IMR-90 (cell line): Measurements from ENCODE around the gene TENM4. TPM values are rescaled to one million over a fixed set of nuclear protein-coding genes. Genes with fewer than 3 reads are reported as not detected.
A peak's percentile ranks its signal among the peaks of the same experiment; 100 is the strongest.

Experiments
- ATAC-seq: fragments of 200-7000 bp; cut with Tn5 transposase; 2 replicates; pipeline ENCODE4 v1.9.1; 2020; ENCODE audit warnings: low read depth, mild to moderate bottlenecking, moderate library complexity
- BruUV-seq: library from RNA; stranded (reverse); fragments of 400-500 nt; replicated peaks from 2 replicates; lab custom pipeline; 2021; lab: Mats Ljungman, UMichigan
- CTCF ChIA-PET: fragments of 300-600 bp; formaldehyde crosslinking; extraction: SDS; loops from one replicate; lab custom pipeline; 2021; ENCODE audit warnings: antibody characterized with exemption; lab: Yijun Ruan, JAX
- POLR2A ChIA-PET: fragments of 300-600 bp; sonication (Branson Sonifier 250); formaldehyde crosslinking; loops from one replicate; lab custom pipeline; 2022; ENCODE audit warnings: antibody characterized with exemption; ENCODE audit not compliant: unreplicated experiment; lab: Charles Lee
- DNase-seq: peaks from one replicate; pipeline ENCODE4 v3.0.0; 2013
- H2AFZ ChIP-seq: replicated peaks from 2 replicates; pipeline ENCODE3; 2013; ENCODE audit warnings: low read length, mild to moderate bottlenecking; ENCODE audit not compliant: poor library complexity
- H2AK5ac ChIP-seq: 2 replicates; pipeline ENCODE4 v1.6.1; 2013; ENCODE audit warnings: low read depth, low read length, inconsistent platforms
- H2AK9ac ChIP-seq: replicated peaks from 2 replicates; pipeline ENCODE3; 2013; ENCODE audit warnings: mild to moderate bottlenecking, low read depth, low read length, moderate library complexity; ENCODE audit not compliant: poor library complexity
- H2BK120ac ChIP-seq: 2 replicates; pipeline ENCODE4 v1.6.1; 2013; ENCODE audit warnings: low read depth, low read length, inconsistent platforms
- H2BK15ac ChIP-seq: 3 replicates; pipeline ENCODE4 v1.6.1; 2013; ENCODE audit warnings: low read depth, low read length, inconsistent platforms
- H2BK20ac ChIP-seq: 2 replicates; pipeline ENCODE4 v1.6.1; 2013; ENCODE audit warnings: low read depth, mild to moderate bottlenecking, inconsistent platforms, low read length, moderate library complexity
- H2BK5ac ChIP-seq: 2 replicates; pipeline ENCODE4 v1.6.1; 2013; ENCODE audit warnings: mild to moderate bottlenecking, low read depth, low read length, inconsistent platforms; ENCODE audit not compliant: poor library complexity, severe bottlenecking
- H3K14ac ChIP-seq: replicated peaks from 2 replicates; pipeline ENCODE4 v1.6.1; 2013; ENCODE audit warnings: low read depth, low read length, inconsistent platforms
- H3K18ac ChIP-seq: 2 replicates; pipeline ENCODE4 v1.6.1; 2013; ENCODE audit warnings: low read depth, low read length, control low read depth
- H3K23ac ChIP-seq: 2 replicates; pipeline ENCODE4 v1.6.1; 2013; ENCODE audit warnings: low read depth, low read length, inconsistent platforms
- H3K27ac ChIP-seq: 2 replicates; pipeline ENCODE4 v1.5.1; 2013; ENCODE audit warnings: mild to moderate bottlenecking, control low read depth, low read length; ENCODE audit not compliant: insufficient read depth
- H3K27me3 ChIP-seq: 2 replicates; pipeline ENCODE4 v1.6.1; 2013; ENCODE audit warnings: low read length; ENCODE audit not compliant: control insufficient read depth, insufficient read depth
- H3K36me3 ChIP-seq: 2 replicates; pipeline ENCODE4 v1.6.1; 2013; ENCODE audit warnings: low read length, mixed read lengths; ENCODE audit not compliant: control insufficient read depth, insufficient read depth
- H3K4ac ChIP-seq: 2 replicates; pipeline ENCODE4 v1.6.1; 2013; ENCODE audit warnings: low read depth, low read length, inconsistent platforms
- H3K4me1 ChIP-seq: 2 replicates; pipeline ENCODE4 v1.6.1; 2013; ENCODE audit warnings: low read length, mixed read lengths; ENCODE audit not compliant: control insufficient read depth, insufficient read depth
- H3K4me2 ChIP-seq: 2 replicates; pipeline ENCODE4 v1.6.1; 2013; ENCODE audit warnings: low read depth, mild to moderate bottlenecking, control low read depth, low read length, moderate library complexity
- H3K4me3 ChIP-seq: 2 replicates; pipeline ENCODE4 v1.5.1; 2013; ENCODE audit warnings: low read depth, mild to moderate bottlenecking, control low read depth, low read length, moderate library complexity; ENCODE audit not compliant: insufficient read depth
- H3K56ac ChIP-seq: 2 replicates; pipeline ENCODE4 v1.6.1; 2013; ENCODE audit warnings: low read length, inconsistent platforms; ENCODE audit not compliant: insufficient read depth; ENCODE audit errors: extremely low read depth
- H3K79me1 ChIP-seq, 2 experiments: 2 replicates each; pipeline ENCODE4 v1.6.1; 2013; ENCODE audit warnings: low read length in 2 of 2, inconsistent platforms in 1 of 2, low read depth in 1 of 2
- H3K9ac ChIP-seq: 2 replicates; pipeline ENCODE4 v1.6.1; 2013; ENCODE audit warnings: low read depth, low read length, control low read depth
- H3K9me1 ChIP-seq: 2 replicates; pipeline ENCODE4 v1.6.1; 2013; ENCODE audit warnings: low read length, inconsistent platforms; ENCODE audit not compliant: insufficient read depth
- H3K9me3 ChIP-seq: 2 replicates; pipeline ENCODE4 v1.6.1; 2013; ENCODE audit warnings: low read length; ENCODE audit not compliant: control insufficient read depth, insufficient read depth
- H4K20me1 ChIP-seq: 2 replicates; pipeline ENCODE4 v1.6.1; 2013; ENCODE audit warnings: low read length, inconsistent platforms; ENCODE audit not compliant: insufficient read depth
- H4K5ac ChIP-seq: 2 replicates; pipeline ENCODE4 v1.6.1; 2013; ENCODE audit warnings: mild to moderate bottlenecking, low read depth, low read length, control low read depth
- H4K8ac ChIP-seq, 2 experiments: 2 replicates each; pipeline ENCODE4 v1.6.1; 2013; ENCODE audit warnings: low read depth in 2 of 2, low read length in 2 of 2, control low read depth in 1 of 2, inconsistent platforms in 1 of 2
- H4K91ac ChIP-seq: 2 replicates; pipeline ENCODE4 v1.6.1; 2013; ENCODE audit warnings: low read depth, low read length, inconsistent platforms; ENCODE audit not compliant: insufficient read depth
- BHLHE40 ChIP-seq: fragments of 150-350 bp; IDR thresholded peaks from 2 replicates; pipeline ENCODE4 v1.6.1; 2016; ENCODE audit warnings: mild to moderate bottlenecking, low read depth, low read length
- CEBPB ChIP-seq: IDR thresholded peaks from 2 replicates; pipeline ENCODE4 v1.6.1; 2012; ENCODE audit warnings: low read depth, low read length, improper control_type of control experiment
- CHD1 ChIP-seq: IDR thresholded peaks from 2 replicates; pipeline ENCODE4 v1.6.1; 2012; ENCODE audit warnings: low read depth, low read length, improper control_type of control experiment
- FOS ChIP-seq: fragments of 150-350 bp; IDR thresholded peaks from 2 replicates; pipeline ENCODE4 v1.6.1; 2016; ENCODE audit warnings: low read depth, low read length
- MXI1 ChIP-seq: IDR thresholded peaks from 2 replicates; pipeline ENCODE4 v1.6.1; 2012; ENCODE audit warnings: low read depth, mild to moderate bottlenecking, low read length, moderate library complexity, borderline replicate concordance
- POLR2A ChIP-seq: IDR thresholded peaks from 2 replicates; pipeline ENCODE4 v1.6.1; 2012; ENCODE audit warnings: mild to moderate bottlenecking, low read depth, low read length
- RAD21 ChIP-seq: IDR thresholded peaks from 2 replicates; pipeline ENCODE4 v1.6.1; 2012; ENCODE audit warnings: low read length, improper control_type of control experiment
- RCOR1 ChIP-seq: IDR thresholded peaks from 2 replicates; pipeline ENCODE4 v1.6.1; 2012; ENCODE audit warnings: mild to moderate bottlenecking, low read length, improper control_type of control experiment; ENCODE audit not compliant: insufficient replicate concordance
- RFX5 ChIP-seq: IDR thresholded peaks from 2 replicates; pipeline ENCODE4 v1.8.0; 2012; ENCODE audit warnings: low read depth, mild to moderate bottlenecking, low read length, moderate library complexity
- WGBS, 2 experiments: methylation state at CpG; one replicate each; pipeline versions ENCODE4 v1.1.5 to v1.1.7; 2013; ENCODE audit warnings: missing lambda C conversion rate in 2 of 2; ENCODE audit not compliant: insufficient read length in 1 of 2; ENCODE audit errors: extremely low coverage in 2 of 2; 5-methylcytosine and 5-hydroxymethylcytosine counted together
- dilution Hi-C: fragments of 300-500 bp; cut with HindIII; formaldehyde crosslinking; loops from one replicate; pipeline ENCODE4 v1.14.3; 2018; ENCODE audit warnings: low sequenced_read_pairs; ENCODE audit not compliant: unreplicated experiment
- in situ Hi-C: fragments of 300-500 bp; cut with MboI; formaldehyde crosslinking; loops from 3 replicates; pipeline ENCODE4 v1.14.3; 2019; ENCODE audit warnings: low sequenced_read_pairs, inconsistent platforms, mixed read lengths
- intact Hi-C: fragments of 100-400 bp; cut with micrococcal nuclease; formaldehyde crosslinking; loops from 2 replicates; pipeline ENCODE4 v1.10.0; 2022
- polyA plus RNA-seq, 3 experiments: library from polyadenylated mRNA; depleted of rRNA; stranded (reverse); fragments of >200 nt; gene quantifications; 2 replicates each; pipeline ENCODE4 v1.2.3, GENCODE V29; 2012; ENCODE audit warnings: low replicate concordance in 1 of 3
- total RNA-seq: library from RNA; depleted of rRNA; stranded (reverse); fragments of >200 nt; gene quantifications from 2 replicates; pipeline ENCODE4 v1.2.3, GENCODE V29; 2012
- TF ChIP-seq, protein P1 (sequence below): conservative IDR thresholded peaks from 2 replicates; pipeline ENCODE4 v1.5.1; 2012; ENCODE audit warnings: mild to moderate bottlenecking, low read depth, low read length, improper control_type of control experiment
- TF ChIP-seq, protein P2 (sequence below): fragments of 150-350 bp; IDR thresholded peaks from 2 replicates; pipeline ENCODE4 v1.6.1; 2016; ENCODE audit warnings: low read depth, mild to moderate bottlenecking, low read length, moderate library complexity, borderline replicate concordance
- TF ChIP-seq, protein P3 (sequence below): fragments of 150-350 bp; IDR thresholded peaks from 2 replicates; pipeline ENCODE4 v1.6.1; 2017; ENCODE audit warnings: mild to moderate bottlenecking, antibody characterized with exemption, low read length, low read depth

The TENM4 gene
- total and polyA plus RNA-seq, 2 of the 4 experiments (the other 2 are of a cell fraction), result 7.4 to 9.0 TPM

DNA sequence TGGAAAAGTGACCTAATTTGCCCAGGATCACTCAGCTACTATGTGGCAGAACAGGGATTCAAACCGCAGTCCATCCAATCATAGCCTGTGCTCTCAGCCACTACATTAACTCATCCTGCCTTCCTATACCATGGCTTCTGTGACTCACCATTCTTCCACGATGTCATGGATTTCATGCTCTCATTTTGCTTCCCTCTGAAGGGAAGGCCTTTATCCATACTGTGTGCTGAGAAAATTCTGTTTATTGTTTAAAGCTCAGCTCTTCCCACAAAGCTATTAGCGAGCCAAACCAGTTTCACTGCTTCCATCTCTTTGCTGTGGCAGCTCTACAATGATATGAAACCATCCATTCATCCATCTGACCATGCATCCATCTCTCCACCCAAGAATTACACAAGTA lies 289.9 kb downstream of the TENM4 start:
- Histone ChIP-seq H3K14ac (no peak overlapping the region), H3K56ac (no peak overlapping the region), H3K9me3 (no peaks in the 10 kb centered on the region), H3K27me3 (no peaks in the 10 kb centered on the region), H4K91ac (no peak overlapping the region), H2AFZ (no peak overlapping the region), H3K36me3 (no peaks in the 10 kb centered on the region; the same call in 1 of the 2 replicates), H3K4me2 (no peak overlapping the region), H3K23ac (no peak overlapping the region), H2BK15ac (no peak overlapping the region), H3K9me1 (no peaks in the 10 kb centered on the region; the same call in 1 of the 2 replicates), H2BK20ac (no peak overlapping the region), H3K18ac (no peak overlapping the region), H3K79me1 (no peaks in the 10 kb centered on the region; a peak in 1 of 4 replicates), H2BK120ac (no peak overlapping the region), H2BK5ac (no peak overlapping the region), H3K4me3 (no peak overlapping the region), H3K4me1 (peaks cover 2% of the 10 kb centered on the region; the same call in 1 of the 2 replicates), H2AK5ac (no peak overlapping the region), H3K27ac (no peak overlapping the region), H3K4ac (no peak overlapping the region), H4K5ac (no peak overlapping the region), H4K20me1 (no peaks in the 10 kb centered on the region), H4K8ac (no peak overlapping the region), H3K9ac (no peak overlapping the region), H2AK9ac (no peak overlapping the region)
- in situ Hi-C loops (no loop called here), intact Hi-C loops (no loop called here), dilution Hi-C loops (no loop called here)
- POLR2A ChIA-PET, result no interaction called here
- TF ChIP-seq, protein P1, sequence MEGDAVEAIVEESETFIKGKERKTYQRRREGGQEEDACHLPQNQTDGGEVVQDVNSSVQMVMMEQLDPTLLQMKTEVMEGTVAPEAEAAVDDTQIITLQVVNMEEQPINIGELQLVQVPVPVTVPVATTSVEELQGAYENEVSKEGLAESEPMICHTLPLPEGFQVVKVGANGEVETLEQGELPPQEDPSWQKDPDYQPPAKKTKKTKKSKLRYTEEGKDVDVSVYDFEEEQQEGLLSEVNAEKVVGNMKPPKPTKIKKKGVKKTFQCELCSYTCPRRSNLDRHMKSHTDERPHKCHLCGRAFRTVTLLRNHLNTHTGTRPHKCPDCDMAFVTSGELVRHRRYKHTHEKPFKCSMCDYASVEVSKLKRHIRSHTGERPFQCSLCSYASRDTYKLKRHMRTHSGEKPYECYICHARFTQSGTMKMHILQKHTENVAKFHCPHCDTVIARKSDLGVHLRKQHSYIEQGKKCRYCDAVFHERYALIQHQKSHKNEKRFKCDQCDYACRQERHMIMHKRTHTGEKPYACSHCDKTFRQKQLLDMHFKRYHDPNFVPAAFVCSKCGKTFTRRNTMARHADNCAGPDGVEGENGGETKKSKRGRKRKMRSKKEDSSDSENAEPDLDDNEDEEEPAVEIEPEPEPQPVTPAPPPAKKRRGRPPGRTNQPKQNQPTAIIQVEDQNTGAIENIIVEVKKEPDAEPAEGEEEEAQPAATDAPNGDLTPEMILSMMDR, result no peak
- TF ChIP-seq RFX5 (no peak), CEBPB (no peak; the same call in 1 of the 2 replicates), CHD1 (no peak), FOS (no peak), RCOR1 (no peak), BHLHE40 (no peak), MXI1 (no peak), RAD21 (no peak), POLR2A (no peak)
- TF ChIP-seq, protein P2, sequence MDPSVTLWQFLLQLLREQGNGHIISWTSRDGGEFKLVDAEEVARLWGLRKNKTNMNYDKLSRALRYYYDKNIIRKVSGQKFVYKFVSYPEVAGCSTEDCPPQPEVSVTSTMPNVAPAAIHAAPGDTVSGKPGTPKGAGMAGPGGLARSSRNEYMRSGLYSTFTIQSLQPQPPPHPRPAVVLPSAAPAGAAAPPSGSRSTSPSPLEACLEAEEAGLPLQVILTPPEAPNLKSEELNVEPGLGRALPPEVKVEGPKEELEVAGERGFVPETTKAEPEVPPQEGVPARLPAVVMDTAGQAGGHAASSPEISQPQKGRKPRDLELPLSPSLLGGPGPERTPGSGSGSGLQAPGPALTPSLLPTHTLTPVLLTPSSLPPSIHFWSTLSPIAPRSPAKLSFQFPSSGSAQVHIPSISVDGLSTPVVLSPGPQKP, result no peak
- TF ChIP-seq, protein P3, sequence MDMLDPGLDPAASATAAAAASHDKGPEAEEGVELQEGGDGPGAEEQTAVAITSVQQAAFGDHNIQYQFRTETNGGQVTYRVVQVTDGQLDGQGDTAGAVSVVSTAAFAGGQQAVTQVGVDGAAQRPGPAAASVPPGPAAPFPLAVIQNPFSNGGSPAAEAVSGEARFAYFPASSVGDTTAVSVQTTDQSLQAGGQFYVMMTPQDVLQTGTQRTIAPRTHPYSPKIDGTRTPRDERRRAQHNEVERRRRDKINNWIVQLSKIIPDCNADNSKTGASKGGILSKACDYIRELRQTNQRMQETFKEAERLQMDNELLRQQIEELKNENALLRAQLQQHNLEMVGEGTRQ, result no peak
- DNase-seq, result peak; percentile 86
- ATAC-seq, result peak; percentile 85
- BruUV-seq, result no TSS peak
- no CpG with 5 or more reads among the region's 3 CpGs for WGBS, 2 experiments
- CTCF ChIA-PET, result no interaction called here
